HuH-7.5 (cell line): Measurements from ENCODE around the gene PIK3CA.
"Not testable (repeated sequence)": the region's sequence is repeated elsewhere in the genome, so short reads cannot be mapped to it uniquely, and the experiment has no call there.

ENCODE experiments used
- DNase-seq: peaks from one replicate; pipeline ENCODE4 v3.0.0; 2011; ENCODE audit warnings: low spot score

PIK3CA gene

DNA sequence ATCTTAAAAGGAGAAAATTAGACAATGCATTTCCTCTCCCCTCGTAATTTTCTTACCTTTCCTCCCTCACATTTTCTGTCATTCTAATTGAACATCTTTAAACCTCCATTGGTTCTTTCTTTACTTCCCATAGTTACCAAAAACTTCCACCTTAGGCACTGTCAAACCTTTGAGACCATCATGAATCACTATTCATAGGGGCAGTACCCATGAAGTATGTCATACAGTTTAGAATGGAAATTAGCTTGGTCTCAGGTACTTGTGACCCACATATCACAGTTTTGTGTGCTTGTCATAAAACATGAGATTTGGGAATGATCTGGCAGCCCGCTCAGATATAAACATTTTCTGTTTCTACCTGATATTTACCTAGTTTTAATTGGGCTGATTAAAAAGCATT lies 52.6 kb downstream of the PIK3CA start:
- DNase-seq, result no peak

DNA sequence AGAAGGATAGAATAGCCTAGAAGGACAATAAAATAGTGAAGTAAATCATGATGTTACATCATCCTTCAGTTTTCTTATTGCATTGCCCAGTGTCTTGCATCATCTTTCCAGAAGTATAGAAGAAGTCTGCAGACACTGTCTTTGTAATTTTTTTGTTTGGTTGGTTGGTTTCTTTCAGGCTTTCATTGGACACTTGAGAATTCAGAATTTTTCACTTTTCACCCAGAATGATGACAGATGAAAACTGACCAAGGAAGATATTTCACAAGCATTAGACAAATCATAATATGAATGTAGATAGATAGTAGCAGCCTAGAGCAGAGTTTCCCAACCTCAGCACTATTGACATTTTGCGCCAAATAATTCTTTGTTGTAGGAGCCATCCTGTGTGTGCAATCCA lies 67.4 kb downstream of the PIK3CA start:
- DNase-seq, result not testable (repeated sequence)

DNA sequence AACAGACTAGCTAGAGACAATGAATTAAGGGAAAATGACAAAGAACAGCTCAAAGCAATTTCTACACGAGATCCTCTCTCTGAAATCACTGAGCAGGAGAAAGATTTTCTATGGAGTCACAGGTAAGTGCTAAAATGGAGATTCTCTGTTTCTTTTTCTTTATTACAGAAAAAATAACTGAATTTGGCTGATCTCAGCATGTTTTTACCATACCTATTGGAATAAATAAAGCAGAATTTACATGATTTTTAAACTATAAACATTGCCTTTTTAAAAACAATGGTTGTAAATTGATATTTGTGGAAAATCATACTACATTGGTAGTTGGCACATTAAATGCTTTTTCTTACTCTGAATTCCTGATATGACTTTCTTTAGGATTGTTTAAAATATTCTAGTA lies 70.1 kb downstream of the PIK3CA start:
- not testable (repeated sequence) for DNase-seq

DNA sequence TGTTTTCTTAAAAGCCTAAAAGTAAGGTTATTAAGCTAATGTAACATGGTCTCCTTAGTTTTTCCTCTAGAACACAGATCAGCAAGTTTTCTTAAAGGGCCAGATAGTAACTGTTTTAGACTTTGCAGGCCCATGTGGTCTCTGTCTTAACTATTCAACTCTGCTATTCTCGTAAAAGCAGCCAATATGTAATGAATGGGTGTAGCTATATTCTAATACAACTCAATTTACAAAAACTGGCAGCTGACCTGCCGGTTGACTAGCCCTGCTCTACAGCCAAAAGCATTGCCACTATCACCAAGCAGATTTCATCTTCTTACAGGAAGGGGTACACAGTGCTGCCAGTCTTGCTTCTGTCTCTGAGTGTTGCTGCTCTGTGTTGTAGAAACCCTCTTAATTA lies 75.4 kb downstream of the PIK3CA start:
- DNase-seq, result no peak

DNA sequence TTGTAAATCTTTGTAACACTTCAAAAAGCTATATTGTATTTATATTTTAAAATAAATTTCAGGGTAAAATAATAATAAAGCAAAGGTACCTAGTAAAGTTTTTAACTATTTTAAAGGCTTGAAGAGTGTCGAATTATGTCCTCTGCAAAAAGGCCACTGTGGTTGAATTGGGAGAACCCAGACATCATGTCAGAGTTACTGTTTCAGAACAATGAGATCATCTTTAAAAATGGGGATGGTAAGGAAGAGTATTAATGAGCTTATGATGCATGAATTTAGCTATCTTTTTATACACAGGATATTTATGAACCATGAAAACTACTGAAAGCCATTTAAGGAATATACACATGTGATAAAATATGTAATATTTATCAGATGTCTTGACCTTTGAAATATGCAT lies 76.4 kb downstream of the PIK3CA start:
- no peak for DNase-seq

DNA sequence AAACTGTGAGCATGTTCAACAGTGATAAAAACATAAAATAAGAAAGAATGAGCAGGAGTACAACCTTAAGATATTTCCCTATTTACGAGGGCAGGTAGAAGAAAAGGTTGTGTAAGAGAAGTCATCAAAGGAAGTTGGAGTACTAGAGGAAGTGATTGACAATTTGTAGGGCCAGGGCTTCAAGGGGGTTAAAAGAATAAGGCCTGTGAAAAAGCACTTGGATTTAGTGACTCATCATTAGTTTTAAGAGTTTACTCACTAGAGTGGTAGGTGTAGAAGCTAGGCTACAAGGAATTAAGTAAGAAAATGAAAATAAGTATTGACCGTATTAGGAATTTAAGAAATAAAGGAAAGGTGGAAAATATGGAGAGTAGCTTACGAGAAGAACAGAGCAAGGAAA lies 79.2 kb downstream of the PIK3CA start:
- no peak for DNase-seq

DNA sequence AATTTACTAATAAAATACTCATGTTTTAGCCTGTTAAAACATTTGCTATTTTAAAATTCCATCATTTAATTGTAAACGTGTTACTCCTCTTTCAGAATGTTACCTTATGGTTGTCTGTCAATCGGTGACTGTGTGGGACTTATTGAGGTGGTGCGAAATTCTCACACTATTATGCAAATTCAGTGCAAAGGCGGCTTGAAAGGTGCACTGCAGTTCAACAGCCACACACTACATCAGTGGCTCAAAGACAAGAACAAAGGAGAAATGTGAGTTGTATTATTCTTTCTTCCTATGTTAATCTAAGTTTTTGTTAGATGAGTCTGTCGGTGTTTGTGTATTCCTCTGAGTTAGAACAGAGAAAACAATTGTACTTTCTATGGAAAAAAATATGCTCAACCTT lies 81.0 kb downstream of the PIK3CA start:
- DNase-seq, result no peak

DNA sequence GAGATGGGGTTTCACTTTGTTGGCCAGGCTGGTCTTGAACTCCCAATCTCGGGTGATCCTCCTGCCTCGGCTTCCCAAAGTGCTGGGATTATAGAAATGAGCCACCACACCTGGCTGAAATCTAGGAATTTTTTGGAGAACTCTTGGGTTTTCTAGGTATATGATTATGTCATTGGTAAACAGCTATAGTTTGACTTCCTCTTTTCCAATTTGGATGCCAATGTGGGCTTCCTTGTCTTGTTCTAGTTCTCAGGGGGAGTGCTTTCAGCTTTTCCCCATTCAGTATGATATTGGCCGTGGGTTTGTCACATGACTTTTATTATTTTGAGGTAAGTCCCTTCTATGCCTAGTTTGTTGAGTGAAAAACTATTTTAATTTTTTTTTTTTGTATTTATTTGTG lies 84.9 kb downstream of the PIK3CA start:
- no peak for DNase-seq

DNA sequence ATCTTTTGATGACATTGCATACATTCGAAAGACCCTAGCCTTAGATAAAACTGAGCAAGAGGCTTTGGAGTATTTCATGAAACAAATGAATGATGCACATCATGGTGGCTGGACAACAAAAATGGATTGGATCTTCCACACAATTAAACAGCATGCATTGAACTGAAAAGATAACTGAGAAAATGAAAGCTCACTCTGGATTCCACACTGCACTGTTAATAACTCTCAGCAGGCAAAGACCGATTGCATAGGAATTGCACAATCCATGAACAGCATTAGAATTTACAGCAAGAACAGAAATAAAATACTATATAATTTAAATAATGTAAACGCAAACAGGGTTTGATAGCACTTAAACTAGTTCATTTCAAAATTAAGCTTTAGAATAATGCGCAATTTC lies 86.0 kb downstream of the PIK3CA start:
- DNase-seq, result no peak

DNA sequence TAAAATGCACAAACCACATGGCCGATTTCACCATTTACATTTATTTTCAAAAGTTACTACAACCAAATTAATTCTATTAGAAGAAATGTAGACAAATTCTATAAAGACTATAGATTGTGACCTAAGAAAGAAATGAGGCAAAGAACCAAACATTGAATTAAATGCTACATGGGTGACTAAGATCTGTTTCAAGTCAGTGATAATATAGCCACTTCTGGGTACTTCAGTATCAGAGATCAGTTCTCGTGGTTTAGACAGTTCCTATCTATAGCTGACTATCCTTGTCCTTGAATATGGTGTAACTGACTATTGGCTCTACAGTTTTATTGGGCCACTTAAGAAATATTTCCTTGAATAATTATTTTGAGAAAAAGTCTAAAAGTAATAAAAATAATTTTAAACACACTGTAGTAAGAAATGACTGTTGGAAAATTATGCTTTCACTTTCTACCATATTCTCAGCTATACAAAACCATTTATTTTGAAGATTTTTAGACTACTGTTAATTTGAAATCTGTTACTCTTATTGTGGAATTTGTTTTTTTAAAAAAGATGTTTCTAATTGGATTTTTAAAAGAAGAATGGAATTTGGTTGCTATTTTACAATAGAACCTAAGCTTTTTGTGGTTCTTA lies 88.6 kb downstream of the PIK3CA start:
- DNase-seq, result no peak

DNA sequence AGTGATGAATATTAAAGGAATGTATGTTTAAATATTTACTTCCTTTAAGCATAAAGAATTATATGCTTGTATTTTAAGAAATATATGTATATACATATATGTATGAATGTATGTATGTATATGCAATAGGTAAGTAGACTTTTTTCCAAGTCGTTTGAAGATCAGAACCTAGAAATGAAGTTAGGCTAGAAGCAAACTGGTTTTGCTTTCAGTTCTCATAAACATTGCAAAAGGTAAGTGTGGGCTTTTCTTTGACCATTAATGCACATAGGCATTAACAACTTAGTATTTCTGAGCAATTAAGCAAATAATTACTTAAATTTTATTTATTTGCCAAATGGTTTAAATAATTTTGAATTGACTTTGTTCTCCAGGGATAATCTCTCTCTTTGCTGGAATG lies 92.1 kb downstream of the PIK3CA start:
- not testable (repeated sequence) for DNase-seq

DNA sequence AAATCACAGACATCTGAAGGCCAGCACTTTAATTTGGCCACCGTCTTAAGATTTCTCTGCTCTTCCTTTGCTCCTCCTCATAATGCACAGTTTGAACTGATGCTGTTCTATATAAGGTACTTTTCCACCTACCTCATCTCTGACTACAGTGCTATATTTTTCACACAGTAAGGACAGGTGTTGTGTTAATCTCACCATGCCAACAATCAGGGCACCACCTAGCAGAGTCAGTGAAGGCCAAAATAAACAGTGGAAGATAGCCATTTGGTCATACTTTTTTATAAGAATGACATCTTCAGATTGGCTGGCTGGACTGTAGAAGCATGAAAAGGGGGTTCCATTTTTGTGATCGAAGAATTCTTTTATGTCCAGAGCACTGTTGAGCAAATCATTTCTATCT lies 94.7 kb downstream of the PIK3CA start:
- DNase-seq, result not testable (repeated sequence)

DNA sequence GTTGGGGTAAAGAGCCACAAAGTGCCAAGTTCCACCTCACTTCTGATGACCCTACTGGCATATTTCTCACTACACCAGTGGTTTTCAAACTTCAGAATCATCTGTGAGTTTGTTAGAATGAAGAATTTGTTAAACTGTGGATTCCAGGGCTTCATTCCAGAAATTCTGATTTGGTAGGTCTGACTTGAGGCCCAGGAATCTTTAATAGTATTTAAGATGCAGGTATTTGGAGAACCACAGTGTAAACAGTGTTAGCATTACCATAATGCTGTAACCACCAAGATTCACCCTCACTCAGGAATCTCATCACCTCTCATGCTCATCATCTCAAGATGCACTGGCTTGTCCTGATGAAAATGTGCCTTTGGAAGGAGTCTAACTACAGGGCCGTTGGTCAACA lies 96.7 kb downstream of the PIK3CA start:
- DNase-seq, result no peak

DNA sequence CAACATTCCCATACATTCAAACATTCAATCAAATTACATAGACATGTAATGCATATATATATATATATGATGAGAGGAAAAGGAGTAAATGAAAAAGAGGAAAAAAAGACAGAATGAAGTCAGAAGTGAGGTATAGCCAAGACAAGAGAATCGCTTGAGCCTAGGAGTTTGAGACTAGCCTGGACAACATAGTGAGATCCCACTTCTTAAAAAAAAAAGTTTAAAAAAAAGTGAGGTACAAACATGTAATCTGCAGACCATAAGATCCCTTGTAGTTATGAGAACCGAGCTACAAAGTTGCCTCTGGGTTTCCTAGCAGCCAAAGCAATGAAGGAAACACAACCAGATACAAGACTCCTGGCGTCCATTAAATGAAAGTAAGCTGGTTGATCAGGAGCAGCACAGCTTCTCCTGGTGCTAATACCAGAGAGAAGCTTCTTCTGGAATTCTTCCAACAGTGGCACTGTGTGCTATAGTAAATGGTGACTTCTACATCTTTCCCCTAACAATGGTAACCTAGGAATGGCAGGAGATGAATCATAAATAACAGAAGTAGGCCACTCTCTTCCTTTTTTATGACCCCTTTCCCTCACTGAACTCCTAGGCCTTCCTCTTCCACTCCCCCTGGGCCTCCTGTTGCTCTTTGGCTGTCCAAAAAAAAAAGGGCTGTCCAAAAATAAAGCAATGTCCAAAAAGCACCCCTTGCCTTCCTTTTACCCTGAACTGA lies 99.3 kb downstream of the PIK3CA start:
- DNase-seq, result no peak

DNA sequence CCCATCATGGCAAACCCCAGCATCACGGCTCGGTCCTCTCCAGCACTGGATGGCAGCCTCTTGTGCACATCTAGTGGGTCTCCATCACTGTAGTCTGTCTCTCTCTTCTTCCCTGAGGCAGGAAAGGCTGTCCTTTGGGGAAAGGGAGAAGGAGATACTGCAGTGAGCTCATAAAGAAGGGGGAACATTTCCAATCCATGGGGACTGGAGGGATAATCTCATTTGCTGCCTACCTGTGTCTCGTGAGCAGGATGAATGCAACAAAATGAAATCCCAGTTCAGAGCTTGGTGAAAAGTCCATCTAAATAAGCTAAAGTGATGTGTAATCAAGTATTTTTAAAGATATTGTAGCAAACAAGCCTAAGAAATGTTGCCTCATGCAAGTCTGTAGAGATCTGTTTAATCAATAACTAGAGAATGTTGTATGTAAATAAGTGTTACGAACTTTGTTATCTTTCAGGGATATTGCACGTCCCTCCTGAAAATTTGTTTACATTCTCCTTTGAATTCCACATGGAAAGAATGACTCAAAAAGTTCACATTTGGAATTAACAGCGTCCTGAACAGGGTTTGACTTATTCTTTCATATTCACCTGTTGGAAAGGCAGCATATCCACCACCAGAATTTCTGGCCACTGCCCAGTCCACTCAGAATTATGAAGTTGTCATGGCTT lies 102.8 kb downstream of the PIK3CA start, which contains the start of gene KCNMB3:
Gene KCNMB3 (minus strand): TSS at position 312 of the 674 bp plus-strand sequence. CDS start 124 bp downstream, at position 188.
- no peak for DNase-seq

DNA sequence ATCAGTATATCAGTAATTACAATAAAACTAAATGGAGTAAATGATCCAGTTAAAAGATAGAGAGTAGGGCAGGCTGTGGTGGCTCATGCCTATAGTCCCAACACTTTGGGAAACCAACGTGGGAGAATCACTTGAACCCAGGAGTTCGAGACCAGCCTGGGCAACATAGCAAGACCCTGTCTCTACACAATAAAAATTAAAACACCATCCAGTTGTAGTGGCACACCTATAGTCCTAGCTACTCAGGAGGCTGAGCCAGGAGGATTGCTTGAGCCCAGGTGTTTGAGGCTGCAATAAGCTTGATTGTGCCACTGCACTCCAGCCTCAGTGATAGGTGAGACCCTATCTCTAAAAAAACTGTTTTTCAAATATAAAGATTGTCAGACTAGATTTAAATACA lies 108.7 kb downstream of the PIK3CA start:
- DNase-seq, result no peak

DNA sequence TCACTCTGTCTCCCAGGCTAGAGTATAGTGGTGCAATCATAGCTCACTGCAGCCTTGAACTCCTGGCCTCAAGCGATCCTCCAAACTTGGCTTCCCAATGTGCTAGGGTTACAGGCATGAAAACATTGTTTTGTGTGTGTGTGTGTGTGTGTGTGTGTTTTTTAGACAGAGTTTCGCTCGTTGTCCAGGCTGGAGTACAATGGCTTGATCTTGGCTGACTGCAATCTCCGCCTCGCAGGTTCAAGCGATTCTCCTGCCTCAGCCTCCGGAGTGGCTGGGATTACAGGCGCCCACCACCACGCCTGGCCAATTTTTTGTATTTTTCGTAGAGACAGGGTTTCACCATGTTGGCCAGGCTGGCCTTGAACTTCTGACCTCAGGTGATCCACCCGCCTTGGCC lies 109.6 kb downstream of the PIK3CA start:
- DNase-seq, result not testable (repeated sequence)

DNA sequence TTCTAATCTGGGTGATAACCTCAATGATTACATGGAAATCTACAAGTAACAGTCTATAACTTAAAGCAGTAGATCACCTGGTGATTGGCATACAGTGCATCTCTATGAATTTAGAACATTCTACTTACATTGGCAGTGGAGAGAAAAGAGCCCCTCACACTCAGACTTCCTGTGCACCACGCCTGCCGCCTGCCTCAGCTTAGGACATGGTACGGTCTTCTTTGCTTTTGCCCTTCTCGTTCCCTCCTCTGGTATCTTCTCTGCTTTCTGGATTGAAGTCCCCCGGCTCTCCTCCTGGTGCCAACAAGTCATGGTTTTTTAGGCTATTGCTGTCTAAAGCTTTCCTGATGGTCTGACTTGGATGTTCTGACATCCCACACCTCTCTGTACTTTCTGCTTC lies 110.7 kb downstream of the PIK3CA start:
- DNase-seq, result no peak

DNA sequence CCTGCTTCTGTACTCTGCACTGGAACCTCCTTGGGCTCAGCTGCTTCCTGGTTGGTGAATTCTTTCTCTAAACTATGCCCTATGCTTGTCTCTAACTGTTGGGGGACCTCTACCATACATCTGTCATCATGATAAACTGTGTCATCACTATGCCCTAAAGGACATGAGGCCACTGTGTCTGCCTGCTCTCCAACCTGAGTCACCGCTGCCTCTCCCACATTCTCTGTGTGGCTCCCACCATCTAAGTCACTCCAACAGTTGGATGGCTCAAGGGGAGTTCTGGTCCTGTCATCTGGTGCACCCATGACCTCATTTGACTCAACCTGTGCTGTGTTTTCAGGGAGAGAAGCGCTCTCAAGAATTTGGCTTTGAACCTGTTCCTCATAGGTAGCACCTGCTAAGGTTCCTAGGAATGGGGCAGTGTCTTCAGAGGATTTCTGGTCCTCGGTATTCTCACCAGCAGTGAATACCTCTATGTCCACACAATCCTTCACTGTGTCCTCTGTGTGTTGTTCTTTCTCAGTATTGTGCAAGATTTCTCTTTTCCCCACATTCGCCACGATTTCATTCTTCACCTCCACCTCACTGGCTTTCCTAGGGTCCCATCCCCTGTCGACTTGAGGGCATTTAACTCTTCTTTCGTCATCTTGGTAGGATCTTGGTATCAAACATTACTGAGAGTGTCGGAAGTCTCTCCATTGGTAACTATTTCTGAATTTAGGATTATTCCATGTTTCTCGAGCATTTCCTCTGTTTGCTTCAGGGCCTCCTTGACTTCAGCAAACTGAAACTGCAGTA lies 112.0 kb downstream of the PIK3CA start:
- DNase-seq, result not testable (repeated sequence)

DNA sequence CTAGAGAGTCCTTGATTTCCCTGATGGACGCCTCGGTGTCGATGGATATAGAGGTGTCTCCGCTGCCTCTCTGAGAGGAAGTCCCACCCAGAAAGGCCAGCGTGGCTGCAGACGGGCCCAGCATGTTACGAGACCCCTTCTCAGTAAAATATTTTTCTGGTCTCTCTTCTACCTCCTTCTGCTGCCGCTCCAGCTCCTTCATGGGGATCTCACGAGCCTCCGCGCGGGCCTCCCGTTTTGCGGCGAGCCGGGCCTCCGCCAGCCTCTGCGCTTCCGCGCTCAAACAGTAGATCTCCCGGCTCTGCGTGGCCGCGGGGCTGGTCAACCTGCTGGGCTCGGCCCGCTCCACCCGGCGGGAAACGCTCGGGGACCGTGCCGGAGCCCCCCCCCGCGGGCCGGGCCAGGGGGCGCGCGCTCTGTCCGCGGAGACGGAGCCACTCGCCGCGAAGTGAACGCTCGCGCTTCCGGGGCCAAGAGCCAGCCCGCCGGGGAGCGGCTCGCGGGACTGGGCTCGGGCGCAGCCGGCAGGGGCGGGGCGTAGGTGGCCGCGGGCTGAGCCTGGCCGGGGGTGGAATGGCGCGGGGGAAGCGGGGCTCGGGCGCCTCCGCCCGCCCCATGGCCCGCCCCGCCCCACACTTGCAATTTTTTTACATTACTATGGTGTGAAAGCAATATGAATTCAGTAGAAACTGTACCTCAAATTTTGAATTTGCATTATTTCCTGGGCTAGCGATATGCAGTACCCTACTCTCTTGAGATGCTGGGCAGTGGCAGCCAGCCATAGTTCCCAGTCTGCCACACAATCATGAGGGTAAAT lies 113.0 kb downstream of the PIK3CA start:
- DNase-seq, result peak; percentile 82

DNA sequence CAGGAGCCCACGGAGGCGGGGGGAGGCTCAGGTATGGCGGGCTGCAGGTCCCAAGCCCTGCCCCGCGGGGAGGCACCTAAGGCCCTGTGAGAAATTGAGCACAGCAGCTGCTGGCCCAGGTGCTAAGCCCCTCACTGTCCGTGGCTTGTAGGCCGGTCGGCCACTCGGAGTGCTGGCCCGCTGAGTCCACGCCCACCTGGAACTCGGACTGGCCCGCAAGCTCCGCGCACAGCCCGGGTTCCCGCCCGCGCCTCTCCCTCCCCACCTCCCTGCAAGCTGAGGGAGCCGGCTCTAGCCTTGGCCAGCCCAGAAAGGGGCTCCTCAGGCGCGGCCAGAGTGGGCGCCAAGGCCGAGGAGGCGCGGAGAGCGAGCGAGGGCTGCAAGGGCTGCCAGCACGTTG lies 115.0 kb downstream of the PIK3CA start:
- DNase-seq, result no peak

DNA sequence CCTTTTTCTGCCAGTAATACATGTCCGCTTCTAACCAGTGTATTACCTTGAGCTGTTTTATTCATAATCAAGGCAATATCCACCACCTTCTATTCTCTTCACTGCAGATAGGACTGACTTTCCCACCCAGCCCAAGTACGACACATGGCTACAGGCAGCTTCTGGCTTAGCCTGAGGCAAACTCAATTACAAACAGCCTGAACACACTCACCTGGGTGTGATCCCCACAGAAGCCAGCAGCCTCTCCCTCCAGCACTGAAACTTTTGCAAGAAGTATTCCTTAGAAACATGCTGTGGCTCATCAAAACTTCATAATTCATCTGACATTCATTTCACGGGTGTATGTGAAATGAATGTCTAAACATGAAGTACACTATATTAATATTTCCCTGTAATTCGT lies 116.3 kb downstream of the PIK3CA start:
- no peak for DNase-seq
